ENCODE results near the gene NCK2. TPM values are rescaled to one million over a fixed set of nuclear protein-coding genes. Genes with fewer than 3 reads are reported as not detected.

Gene NCK2
- total and polyA plus RNA-seq, 9 of the 15 experiments (the other 6 are each of a cell fraction or from before 2014, with no cell fraction given) = 0.90 to 27.9 (median 15.9) TPM

DNA sequence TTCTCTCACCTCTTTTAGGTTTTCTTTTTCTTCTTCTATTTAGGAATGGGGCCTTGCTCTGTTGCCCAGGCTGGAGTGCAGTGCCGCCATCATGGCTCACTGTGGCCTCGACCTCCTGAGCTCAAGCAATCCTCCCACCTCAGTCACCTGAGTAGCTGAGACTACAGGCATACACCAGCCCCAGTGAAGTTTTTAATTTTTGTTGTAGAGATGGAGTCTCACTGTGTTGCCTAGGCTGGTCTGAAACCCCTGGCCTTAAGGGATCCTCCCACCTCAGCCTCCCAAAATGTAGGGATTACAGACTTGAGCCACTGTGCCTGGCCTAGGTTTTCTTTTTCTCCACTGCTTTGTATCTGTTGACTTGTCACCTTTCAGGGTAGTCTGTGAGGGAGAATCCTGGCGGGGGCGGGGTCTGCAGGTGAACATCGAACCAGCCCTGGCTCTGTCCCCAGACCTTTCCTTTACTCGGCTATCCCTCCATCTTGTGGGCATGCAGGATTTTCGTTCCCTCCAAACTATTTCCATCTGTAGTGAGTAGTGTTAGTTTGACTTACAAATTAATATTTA, 21.7 kb downstream of the NCK2 start (continued):
- TF ChIP-seq, protein P1, sequence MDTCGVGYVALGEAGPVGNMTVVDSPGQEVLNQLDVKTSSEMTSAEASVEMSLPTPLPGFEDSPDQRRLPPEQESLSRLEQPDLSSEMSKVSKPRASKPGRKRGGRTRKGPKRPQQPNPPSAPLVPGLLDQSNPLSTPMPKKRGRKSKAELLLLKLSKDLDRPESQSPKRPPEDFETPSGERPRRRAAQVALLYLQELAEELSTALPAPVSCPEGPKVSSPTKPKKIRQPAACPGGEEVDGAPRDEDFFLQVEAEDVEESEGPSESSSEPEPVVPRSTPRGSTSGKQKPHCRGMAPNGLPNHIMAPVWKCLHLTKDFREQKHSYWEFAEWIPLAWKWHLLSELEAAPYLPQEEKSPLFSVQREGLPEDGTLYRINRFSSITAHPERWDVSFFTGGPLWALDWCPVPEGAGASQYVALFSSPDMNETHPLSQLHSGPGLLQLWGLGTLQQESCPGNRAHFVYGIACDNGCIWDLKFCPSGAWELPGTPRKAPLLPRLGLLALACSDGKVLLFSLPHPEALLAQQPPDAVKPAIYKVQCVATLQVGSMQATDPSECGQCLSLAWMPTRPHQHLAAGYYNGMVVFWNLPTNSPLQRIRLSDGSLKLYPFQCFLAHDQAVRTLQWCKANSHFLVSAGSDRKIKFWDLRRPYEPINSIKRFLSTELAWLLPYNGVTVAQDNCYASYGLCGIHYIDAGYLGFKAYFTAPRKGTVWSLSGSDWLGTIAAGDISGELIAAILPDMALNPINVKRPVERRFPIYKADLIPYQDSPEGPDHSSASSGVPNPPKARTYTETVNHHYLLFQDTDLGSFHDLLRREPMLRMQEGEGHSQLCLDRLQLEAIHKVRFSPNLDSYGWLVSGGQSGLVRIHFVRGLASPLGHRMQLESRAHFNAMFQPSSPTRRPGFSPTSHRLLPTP (IDR thresholded peaks at IDR 0.05; ENCODE audit: borderline replicate concordance, extremely low read depth, insufficient read length) = no peak
- no peak for TF ChIP-seq TFAM (CRISPR knock-in tag; conservative IDR thresholded peaks at IDR 0.05)
- TF ChIP-seq SRSF7 (optimal IDR thresholded peaks at IDR 0.05; ENCODE audit: low read depth, low read length) = no peak
- TF ChIP-seq HDAC2 (IDR thresholded peaks at IDR 0.05) = no peak

DNA sequence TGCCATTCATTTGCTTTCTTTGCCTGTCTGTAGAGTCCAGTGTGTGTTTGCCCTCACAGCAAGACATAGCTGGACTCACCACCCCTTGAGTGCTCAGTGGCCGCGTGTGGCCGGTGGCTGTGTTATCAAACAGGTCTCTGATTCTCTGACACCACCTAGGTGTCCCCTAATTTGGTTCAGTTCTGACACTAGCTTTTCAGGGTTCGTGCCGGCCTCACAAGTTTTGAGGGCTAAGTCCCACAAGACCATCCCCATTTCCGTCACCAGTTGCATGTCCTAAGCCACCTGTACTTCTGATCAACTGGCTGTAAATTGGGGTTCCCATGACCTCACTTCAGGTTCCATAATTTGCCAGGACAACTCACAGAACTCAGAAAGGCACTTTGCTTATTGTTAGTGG, 23.5 kb downstream of the NCK2 start:
- no peak overlapping the region for H2AFZ ChIP-seq (ENCODE audit: low read depth, low read length)
- intact Hi-C loops (cut with micrococcal nuclease) = no loop called here
- TF ChIP-seq PRMT5 (CRISPR knock-in tag; IDR thresholded peaks at IDR 0.05) (no peak), SLC30A9 (CRISPR knock-in tag; IDR thresholded peaks at IDR 0.05) (no peak), ATF1 (CRISPR knock-in tag; IDR thresholded peaks at IDR 0.05) (no peak), ATF1 (tag; IDR thresholded peaks at IDR 0.05) (no peak), CREB1 (IDR thresholded peaks at IDR 0.05) (no peak), CREB1 (CRISPR knock-in tag; IDR thresholded peaks at IDR 0.05) (no peak), RB1 (IDR thresholded peaks at IDR 0.05; ENCODE audit: low read depth) (no peak), HLTF (IDR thresholded peaks at IDR 0.05) (no peak), HEY1 (CRISPR knock-in tag; IDR thresholded peaks at IDR 0.05; ENCODE audit: borderline replicate concordance) (no peak)
- TF ChIP-seq, protein P2, sequence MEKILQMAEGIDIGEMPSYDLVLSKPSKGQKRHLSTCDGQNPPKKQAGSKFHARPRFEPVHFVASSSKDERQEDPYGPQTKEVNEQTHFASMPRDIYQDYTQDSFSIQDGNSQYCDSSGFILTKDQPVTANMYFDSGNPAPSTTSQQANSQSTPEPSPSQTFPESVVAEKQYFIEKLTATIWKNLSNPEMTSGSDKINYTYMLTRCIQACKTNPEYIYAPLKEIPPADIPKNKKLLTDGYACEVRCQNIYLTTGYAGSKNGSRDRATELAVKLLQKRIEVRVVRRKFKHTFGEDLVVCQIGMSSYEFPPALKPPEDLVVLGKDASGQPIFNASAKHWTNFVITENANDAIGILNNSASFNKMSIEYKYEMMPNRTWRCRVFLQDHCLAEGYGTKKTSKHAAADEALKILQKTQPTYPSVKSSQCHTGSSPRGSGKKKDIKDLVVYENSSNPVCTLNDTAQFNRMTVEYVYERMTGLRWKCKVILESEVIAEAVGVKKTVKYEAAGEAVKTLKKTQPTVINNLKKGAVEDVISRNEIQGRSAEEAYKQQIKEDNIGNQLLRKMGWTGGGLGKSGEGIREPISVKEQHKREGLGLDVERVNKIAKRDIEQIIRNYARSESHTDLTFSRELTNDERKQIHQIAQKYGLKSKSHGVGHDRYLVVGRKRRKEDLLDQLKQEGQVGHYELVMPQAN (IDR thresholded peaks at IDR 0.05; ENCODE audit: borderline replicate concordance) = no peak
- TF ChIP-seq, protein P3, sequence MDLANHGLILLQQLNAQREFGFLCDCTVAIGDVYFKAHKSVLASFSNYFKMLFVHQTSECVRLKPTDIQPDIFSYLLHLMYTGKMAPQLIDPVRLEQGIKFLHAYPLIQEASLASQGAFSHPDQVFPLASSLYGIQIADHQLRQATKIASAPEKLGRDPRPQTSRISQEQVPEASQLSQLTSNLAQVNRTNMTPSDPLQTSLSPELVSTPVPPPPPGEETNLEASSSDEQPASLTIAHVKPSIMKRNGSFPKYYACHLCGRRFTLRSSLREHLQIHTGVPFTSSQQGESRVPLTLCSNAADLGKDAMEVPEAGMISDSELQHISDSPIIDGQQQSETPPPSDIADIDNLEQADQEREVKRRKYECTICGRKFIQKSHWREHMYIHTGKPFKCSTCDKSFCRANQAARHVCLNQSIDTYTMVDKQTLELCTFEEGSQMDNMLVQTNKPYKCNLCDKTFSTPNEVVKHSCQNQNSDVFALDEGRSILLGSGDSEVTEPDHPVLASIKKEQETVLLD (IDR thresholded peaks at IDR 0.05) = no peak
- TF ChIP-seq, protein P4, sequence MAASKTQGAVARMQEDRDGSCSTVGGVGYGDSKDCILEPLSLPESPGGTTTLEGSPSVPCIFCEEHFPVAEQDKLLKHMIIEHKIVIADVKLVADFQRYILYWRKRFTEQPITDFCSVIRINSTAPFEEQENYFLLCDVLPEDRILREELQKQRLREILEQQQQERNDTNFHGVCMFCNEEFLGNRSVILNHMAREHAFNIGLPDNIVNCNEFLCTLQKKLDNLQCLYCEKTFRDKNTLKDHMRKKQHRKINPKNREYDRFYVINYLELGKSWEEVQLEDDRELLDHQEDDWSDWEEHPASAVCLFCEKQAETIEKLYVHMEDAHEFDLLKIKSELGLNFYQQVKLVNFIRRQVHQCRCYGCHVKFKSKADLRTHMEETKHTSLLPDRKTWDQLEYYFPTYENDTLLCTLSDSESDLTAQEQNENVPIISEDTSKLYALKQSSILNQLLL (CRISPR knock-in tag; IDR thresholded peaks at IDR 0.05; ENCODE audit: borderline replicate concordance) = no peak

More for the DNA sequence above, 23.5 kb downstream of the NCK2 start:
- BruUV-seq (replicated peaks) = no TSS peak
- 71% methylated on average over 6 of the region's 6 CpGs for WGBS (ENCODE audit: insufficient coverage, low coverage, missing lambda C conversion rate)
- FAIRE-seq (no peak), ATAC-seq (no peak), DNase-seq (ENCODE audit: extremely low read depth in 1 of 4, low spot score in 3 of 4) (no peak)
- ChIA-PET POLR2A (no interaction called here), CTCF (ENCODE audit: low intra/inter-chr PET ratio) (no interaction called here)
- no peak overlapping the region for H3K4me3 ChIP-seq
- H3K4me1 ChIP-seq (replicated peaks in 1 of 2; ENCODE audit: control insufficient read depth in 2 of 2, insufficient read depth in 2 of 2, low read length in 2 of 2) = no peaks in the 10 kb centered on the region
- no peaks in the 10 kb centered on the region; the same call in 2 of the 3 replicates for H3K79me2 ChIP-seq (ENCODE audit: control insufficient read depth, insufficient read depth, low read length)
- H3K36me3 ChIP-seq (ENCODE audit: control insufficient read depth, insufficient read depth, low read length) = no peaks in the 10 kb centered on the region; the same call in 2 of the 3 replicates
- H3K27me3 ChIP-seq (ENCODE audit: control insufficient read depth in 2 of 2, insufficient read depth in 2 of 2, low read length in 2 of 2) = no peaks in the 10 kb centered on the region
- in situ Hi-C loops (cut with MboI) = no loop called here
- H3K9ac ChIP-seq (ENCODE audit: insufficient read depth in 1 of 2, low read depth in 2 of 2, low read length in 2 of 2) = no peak overlapping the region
- H3K9me3 ChIP-seq (replicated peaks; ENCODE audit: control insufficient read depth, insufficient read depth, low read depth, low read length) = no peaks in the 10 kb centered on the region
- no peaks in the 10 kb centered on the region; the same call in 1 of the 2 replicates for H4K20me1 ChIP-seq (replicated peaks; ENCODE audit: control insufficient read depth, insufficient read depth, low read length)
- H3K4me2 ChIP-seq (ENCODE audit: insufficient read depth, low read length) = no peak overlapping the region
- no peaks in the 10 kb centered on the region for H3K9me1 ChIP-seq (ENCODE audit: control insufficient read depth, insufficient read depth, low read length)
- H3K27ac ChIP-seq (ENCODE audit: extremely low read depth, low read depth, low read length) = no peak overlapping the region

Measured in K562 (cell line).